Testis (tissue), 2 donors: ENCODE results near the gene DCAKD.

ENCODE experiments used
- CTCF ChIP-seq, 3 experiments: fragments of 450-650 bp in 2 of 3; fragments of 200-600 bp in 1 of 3; sonication (generic) in 1 of 3; IDR thresholded peaks; one replicate each; pipeline ENCODE4 v1.5.1; 2016 to 2019; ENCODE audit warnings: antibody characterized with exemption in 3 of 3, mild to moderate bottlenecking in 2 of 3, moderate library complexity in 1 of 3
- POLR2A ChIP-seq: fragments of 450-650 bp; IDR thresholded peaks from one replicate; pipeline ENCODE4 v1.6.1; 2017; ENCODE audit warnings: antibody characterized with exemption, mild to moderate bottlenecking, moderate library complexity

GRCh38 chr17:45021607-45022287 lies 29.7 kb downstream of the DCAKD start:
- TF ChIP-seq CTCF (IDR thresholded peaks at IDR 0.05) (peak; percentile 85 to 93 (median 88)), POLR2A (no peak)
